MM.1S (cell line): ENCODE results near the gene PLCB2.

Experiments
- EZH2 ChIP-seq: fragments of 300-600 bp; sonication (generic); optimal IDR thresholded peaks from 2 replicates; pipeline ENCODE3; 2017; ENCODE audit warnings: low read depth, mild to moderate bottlenecking, antibody characterized with exemption, low read length, mixed read lengths
- EZH2phosphoT487 ChIP-seq: fragments of 300-600 bp; sonication (generic); IDR thresholded peaks from 2 replicates; pipeline ENCODE4 v1.6.1; 2018; ENCODE audit warnings: antibody characterized with exemption, low read length
- TF ChIP-seq, protein P1 (sequence below): fragments of 300-600 bp; sonication (generic); IDR thresholded peaks from 2 replicates; pipeline ENCODE4 v1.5.1; 2016; ENCODE audit warnings: antibody characterized with exemption, low read length, mixed read lengths

DNA sequence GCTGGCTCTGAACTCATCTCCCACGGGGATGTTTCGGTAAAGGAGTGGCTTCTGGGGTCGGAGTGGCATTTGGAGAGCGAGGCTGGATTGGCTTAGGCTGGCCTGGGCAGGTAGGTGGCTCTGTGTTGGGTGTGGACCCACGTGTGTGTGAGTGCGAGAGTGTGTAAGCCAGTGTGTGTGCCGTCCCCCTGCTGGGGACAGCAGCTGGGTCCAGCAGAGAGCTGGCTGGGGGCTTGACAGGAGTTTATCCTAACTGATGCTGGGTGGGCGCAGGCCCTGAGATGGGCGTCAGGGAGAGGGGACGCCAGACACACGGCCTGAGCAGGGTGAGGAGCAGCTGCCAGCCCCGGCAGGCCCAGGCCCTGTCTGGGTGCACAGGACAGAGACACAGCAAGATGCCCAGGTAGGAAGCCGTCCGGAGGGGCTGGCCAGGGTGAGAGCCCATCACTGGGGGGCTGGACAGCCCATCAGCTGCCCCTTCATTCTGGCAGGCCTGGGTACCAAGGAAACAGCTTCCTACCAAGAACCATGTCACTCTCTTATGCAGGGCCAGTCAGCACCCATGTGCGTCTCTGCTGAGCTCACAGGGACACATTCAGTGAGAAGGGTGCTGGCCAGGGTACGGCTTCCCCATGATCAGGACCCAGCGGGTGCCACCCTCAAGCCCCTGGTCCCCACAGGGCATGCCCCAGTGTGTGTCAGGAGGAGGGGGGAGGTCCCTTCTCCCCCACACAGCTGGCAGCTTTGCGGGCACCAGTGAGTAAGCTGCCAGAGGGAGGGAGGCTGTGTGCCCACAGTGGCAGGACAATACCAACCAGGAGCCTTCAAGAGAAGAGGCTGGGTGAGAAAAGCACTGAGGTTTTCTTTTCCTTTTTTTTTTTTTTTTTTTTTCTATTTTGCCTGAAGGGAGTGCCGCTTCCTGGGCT is 67.8 kb downstream of the PLCB2 start:
- TF ChIP-seq, protein P1, sequence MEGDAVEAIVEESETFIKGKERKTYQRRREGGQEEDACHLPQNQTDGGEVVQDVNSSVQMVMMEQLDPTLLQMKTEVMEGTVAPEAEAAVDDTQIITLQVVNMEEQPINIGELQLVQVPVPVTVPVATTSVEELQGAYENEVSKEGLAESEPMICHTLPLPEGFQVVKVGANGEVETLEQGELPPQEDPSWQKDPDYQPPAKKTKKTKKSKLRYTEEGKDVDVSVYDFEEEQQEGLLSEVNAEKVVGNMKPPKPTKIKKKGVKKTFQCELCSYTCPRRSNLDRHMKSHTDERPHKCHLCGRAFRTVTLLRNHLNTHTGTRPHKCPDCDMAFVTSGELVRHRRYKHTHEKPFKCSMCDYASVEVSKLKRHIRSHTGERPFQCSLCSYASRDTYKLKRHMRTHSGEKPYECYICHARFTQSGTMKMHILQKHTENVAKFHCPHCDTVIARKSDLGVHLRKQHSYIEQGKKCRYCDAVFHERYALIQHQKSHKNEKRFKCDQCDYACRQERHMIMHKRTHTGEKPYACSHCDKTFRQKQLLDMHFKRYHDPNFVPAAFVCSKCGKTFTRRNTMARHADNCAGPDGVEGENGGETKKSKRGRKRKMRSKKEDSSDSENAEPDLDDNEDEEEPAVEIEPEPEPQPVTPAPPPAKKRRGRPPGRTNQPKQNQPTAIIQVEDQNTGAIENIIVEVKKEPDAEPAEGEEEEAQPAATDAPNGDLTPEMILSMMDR = no peak
- no peak for TF ChIP-seq EZH2phosphoT487
- TF ChIP-seq EZH2 = no peak
